WTC11 (cell line): Measurements from ENCODE around the gene BCL2L1. TPM values are rescaled to one million over a fixed set of nuclear protein-coding genes. Genes with fewer than 3 reads are reported as not detected.

Experiments used
- ATAC-seq: fragments of 200-7000 bp; cut with Tn5 transposase; 2 replicates; pipeline ENCODE4 v1.10.0; 2021; ENCODE audit warnings: mild to moderate bottlenecking, moderate library complexity
- CTCF ChIA-PET: fragments of 300-600 bp; sonication (Branson Sonifier 250); formaldehyde crosslinking; loops from one replicate; lab custom pipeline; 2021; ENCODE audit warnings: antibody characterized with exemption; lab: Charles Lee
- POLR2A ChIA-PET: fragments of 350-600 bp; sonication (Branson Sonifier 250); formaldehyde crosslinking; loops from one replicate; lab custom pipeline; 2021; ENCODE audit warnings: antibody characterized with exemption; lab: Charles Lee
- DNase-seq: peaks from one replicate; pipeline ENCODE4 v3.0.0; 2021; ENCODE audit warnings: low spot score
- H3K27ac Mint-ChIP-seq: 2 replicates; pipeline ENCODE4 v1.8.0; 2021; ENCODE audit warnings: mixed read lengths
- H3K27me3 Mint-ChIP-seq: 2 replicates; pipeline ENCODE4 v1.8.0; 2021; ENCODE audit warnings: low read depth, mild to moderate bottlenecking, moderate library complexity, mixed read lengths
- H3K36me3 Mint-ChIP-seq: 2 replicates; pipeline ENCODE4 v1.8.0; 2021; ENCODE audit warnings: mixed read lengths
- H3K4me1 Mint-ChIP-seq: 2 replicates; pipeline ENCODE4 v1.8.0; 2022; ENCODE audit warnings: mixed read lengths
- H3K4me3 Mint-ChIP-seq: 2 replicates; pipeline ENCODE4 v1.8.0; 2021; ENCODE audit warnings: mild to moderate bottlenecking, moderate library complexity, mixed read lengths
- H3K9me3 Mint-ChIP-seq: 2 replicates; pipeline ENCODE4 v1.8.0; 2021; ENCODE audit warnings: mixed read lengths
- CBFB ChIP-seq: sonication (generic); formaldehyde crosslinking; IDR thresholded peaks from 2 replicates; pipeline ENCODE4 v1.8.1; 2022; ENCODE audit warnings: mild to moderate bottlenecking, low read depth, missing genetic modification reagents
- FOXK1 ChIP-seq: sonication (generic); formaldehyde crosslinking; IDR thresholded peaks from 2 replicates; pipeline ENCODE4 v1.8.0; 2022; ENCODE audit warnings: mild to moderate bottlenecking, moderate library complexity, missing genetic modification reagents
- OVOL2 ChIP-seq: fragments of 250-450 bp; sonication (Bioruptor Pico); IDR thresholded peaks from 2 replicates; pipeline ENCODE4 v1.9.0; 2021; ENCODE audit warnings: mild to moderate bottlenecking, borderline replicate concordance
- RORB ChIP-seq: fragments of 250-450 bp; sonication (Bioruptor Pico); IDR thresholded peaks from 2 replicates; pipeline ENCODE4 v1.9.0; 2021; ENCODE audit warnings: mild to moderate bottlenecking
- SP1 ChIP-seq: sonication (generic); formaldehyde crosslinking; conservative IDR thresholded peaks from 2 replicates; pipeline ENCODE4 v1.8.1; 2022; ENCODE audit warnings: missing genetic modification reagents
- TEAD4 ChIP-seq: sonication (generic); formaldehyde crosslinking; IDR thresholded peaks from 2 replicates; pipeline ENCODE4 v1.8.0; 2022; ENCODE audit warnings: mild to moderate bottlenecking, missing genetic modification reagents
- ZNF396 ChIP-seq: fragments of 250-450 bp; sonication (Bioruptor Pico); IDR thresholded peaks from 2 replicates; pipeline ENCODE4 v1.8.0; 2021; ENCODE audit warnings: mild to moderate bottlenecking, moderate library complexity, borderline replicate concordance
- ZNF423 ChIP-seq: fragments of 250-450 bp; sonication (Bioruptor Pico); IDR thresholded peaks from 2 replicates; pipeline ENCODE4 v2.1.2; 2022; ENCODE audit warnings: mild to moderate bottlenecking, moderate library complexity
- total RNA-seq: library from RNA; stranded (reverse); gene quantifications from 3 replicates; pipeline ENCODE4 v1.2.3, GENCODE V29; 2021
- TF ChIP-seq, protein P1 (sequence below): sonication (generic); formaldehyde crosslinking; IDR thresholded peaks from 2 replicates; pipeline ENCODE4 v1.8.0; 2022; ENCODE audit warnings: missing genetic modification reagents
- TF ChIP-seq, protein P2 (sequence below): sonication (generic); formaldehyde crosslinking; IDR thresholded peaks from 2 replicates; pipeline ENCODE4 v1.8.1; 2023; ENCODE audit warnings: mild to moderate bottlenecking, missing genetic modification reagents, borderline replicate concordance
- TF ChIP-seq, protein P3 (sequence below): fragments of 200-600 bp; IDR thresholded peaks from 2 replicates; pipeline ENCODE4 v1.8.0; 2022; ENCODE audit warnings: antibody characterized with exemption
- TF ChIP-seq, protein P4 (sequence below): sonication (generic); formaldehyde crosslinking; IDR thresholded peaks from 2 replicates; pipeline ENCODE4 v1.8.0; 2023; ENCODE audit warnings: missing genetic modification reagents, mild to moderate bottlenecking, borderline replicate concordance
- TF ChIP-seq, protein P5 (sequence below): fragments of 250-450 bp; sonication (Bioruptor Pico); IDR thresholded peaks from 2 replicates; pipeline ENCODE4 v1.9.0; 2021; ENCODE audit warnings: mild to moderate bottlenecking
- TF ChIP-seq, protein P6 (sequence below): fragments of 250-450 bp; sonication (Bioruptor Pico); IDR thresholded peaks from 2 replicates; pipeline ENCODE4 v2.1.2; 2022; ENCODE audit warnings: mild to moderate bottlenecking, moderate library complexity
- TF ChIP-seq, protein P7 (sequence below): sonication (generic); formaldehyde crosslinking; IDR thresholded peaks from 2 replicates; pipeline ENCODE4 v1.8.1; 2022; ENCODE audit warnings: mild to moderate bottlenecking, missing genetic modification reagents, moderate library complexity, borderline replicate concordance

BCL2L1 gene
- total RNA-seq, 1 experiment from 2014 or later = 62.0 TPM

DNA sequence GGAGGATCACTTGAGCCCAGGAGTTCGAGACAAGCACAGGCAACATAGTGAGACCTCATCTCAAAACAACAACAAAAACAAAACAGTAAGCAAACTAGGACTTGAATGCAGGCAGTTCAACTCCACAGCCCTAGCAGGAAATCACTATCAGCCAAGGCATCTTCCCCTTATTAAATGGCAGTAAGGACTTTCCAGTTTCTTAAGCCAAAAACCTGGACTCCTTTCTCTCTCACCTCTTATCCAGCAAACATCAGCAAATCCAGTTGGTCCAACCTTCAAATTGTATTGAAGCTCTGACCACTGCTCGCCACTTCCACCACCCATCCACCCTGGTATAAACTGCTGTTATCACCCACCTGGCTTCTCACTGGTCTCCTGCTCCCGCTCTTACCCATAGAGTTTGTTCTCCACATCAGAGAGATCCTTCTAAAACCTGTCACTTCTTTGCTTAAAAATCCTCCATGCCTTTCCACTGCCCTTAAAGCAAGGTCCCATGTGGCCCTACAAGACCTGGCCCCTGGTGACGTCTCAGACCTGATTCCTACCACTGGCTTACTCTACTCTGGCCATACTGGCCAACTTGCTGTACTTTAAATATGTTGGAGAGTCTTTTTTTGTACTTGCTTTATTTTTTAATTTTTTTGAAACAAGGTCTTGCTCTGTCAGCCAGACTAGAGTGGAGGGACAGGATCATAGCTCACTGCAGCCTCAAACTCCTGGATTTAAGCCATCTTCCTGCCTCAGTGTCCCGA is 27.6 kb downstream of the BCL2L1 start (continued):
- TF ChIP-seq, protein P1, sequence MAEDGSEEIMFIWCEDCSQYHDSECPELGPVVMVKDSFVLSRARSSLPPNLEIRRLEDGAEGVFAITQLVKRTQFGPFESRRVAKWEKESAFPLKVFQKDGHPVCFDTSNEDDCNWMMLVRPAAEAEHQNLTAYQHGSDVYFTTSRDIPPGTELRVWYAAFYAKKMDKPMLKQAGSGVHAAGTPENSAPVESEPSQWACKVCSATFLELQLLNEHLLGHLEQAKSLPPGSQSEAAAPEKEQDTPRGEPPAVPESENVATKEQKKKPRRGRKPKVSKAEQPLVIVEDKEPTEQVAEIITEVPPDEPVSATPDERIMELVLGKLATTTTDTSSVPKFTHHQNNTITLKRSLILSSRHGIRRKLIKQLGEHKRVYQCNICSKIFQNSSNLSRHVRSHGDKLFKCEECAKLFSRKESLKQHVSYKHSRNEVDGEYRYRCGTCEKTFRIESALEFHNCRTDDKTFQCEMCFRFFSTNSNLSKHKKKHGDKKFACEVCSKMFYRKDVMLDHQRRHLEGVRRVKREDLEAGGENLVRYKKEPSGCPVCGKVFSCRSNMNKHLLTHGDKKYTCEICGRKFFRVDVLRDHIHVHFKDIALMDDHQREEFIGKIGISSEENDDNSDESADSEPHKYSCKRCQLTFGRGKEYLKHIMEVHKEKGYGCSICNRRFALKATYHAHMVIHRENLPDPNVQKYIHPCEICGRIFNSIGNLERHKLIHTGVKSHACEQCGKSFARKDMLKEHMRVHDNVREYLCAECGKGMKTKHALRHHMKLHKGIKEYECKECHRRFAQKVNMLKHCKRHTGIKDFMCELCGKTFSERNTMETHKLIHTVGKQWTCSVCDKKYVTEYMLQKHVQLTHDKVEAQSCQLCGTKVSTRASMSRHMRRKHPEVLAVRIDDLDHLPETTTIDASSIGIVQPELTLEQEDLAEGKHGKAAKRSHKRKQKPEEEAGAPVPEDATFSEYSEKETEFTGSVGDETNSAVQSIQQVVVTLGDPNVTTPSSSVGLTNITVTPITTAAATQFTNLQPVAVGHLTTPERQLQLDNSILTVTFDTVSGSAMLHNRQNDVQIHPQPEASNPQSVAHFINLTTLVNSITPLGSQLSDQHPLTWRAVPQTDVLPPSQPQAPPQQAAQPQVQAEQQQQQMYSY (CRISPR knock-in tag) = no peak
- TF ChIP-seq, protein P2, sequence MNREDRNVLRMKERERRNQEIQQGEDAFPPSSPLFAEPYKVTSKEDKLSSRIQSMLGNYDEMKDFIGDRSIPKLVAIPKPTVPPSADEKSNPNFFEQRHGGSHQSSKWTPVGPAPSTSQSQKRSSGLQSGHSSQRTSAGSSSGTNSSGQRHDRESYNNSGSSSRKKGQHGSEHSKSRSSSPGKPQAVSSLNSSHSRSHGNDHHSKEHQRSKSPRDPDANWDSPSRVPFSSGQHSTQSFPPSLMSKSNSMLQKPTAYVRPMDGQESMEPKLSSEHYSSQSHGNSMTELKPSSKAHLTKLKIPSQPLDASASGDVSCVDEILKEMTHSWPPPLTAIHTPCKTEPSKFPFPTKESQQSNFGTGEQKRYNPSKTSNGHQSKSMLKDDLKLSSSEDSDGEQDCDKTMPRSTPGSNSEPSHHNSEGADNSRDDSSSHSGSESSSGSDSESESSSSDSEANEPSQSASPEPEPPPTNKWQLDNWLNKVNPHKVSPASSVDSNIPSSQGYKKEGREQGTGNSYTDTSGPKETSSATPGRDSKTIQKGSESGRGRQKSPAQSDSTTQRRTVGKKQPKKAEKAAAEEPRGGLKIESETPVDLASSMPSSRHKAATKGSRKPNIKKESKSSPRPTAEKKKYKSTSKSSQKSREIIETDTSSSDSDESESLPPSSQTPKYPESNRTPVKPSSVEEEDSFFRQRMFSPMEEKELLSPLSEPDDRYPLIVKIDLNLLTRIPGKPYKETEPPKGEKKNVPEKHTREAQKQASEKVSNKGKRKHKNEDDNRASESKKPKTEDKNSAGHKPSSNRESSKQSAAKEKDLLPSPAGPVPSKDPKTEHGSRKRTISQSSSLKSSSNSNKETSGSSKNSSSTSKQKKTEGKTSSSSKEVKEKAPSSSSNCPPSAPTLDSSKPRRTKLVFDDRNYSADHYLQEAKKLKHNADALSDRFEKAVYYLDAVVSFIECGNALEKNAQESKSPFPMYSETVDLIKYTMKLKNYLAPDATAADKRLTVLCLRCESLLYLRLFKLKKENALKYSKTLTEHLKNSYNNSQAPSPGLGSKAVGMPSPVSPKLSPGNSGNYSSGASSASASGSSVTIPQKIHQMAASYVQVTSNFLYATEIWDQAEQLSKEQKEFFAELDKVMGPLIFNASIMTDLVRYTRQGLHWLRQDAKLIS (CRISPR knock-in tag) = no peak
- TF ChIP-seq CBFB (CRISPR knock-in tag) (no peak), FOXK1 (CRISPR knock-in tag) (no peak), RORB (CRISPR knock-in tag) (no peak), TEAD4 (CRISPR knock-in tag) (no peak), ZNF396 (CRISPR knock-in tag) (no peak)
- TF ChIP-seq, all 79 proteins: peak for 0

DNA sequence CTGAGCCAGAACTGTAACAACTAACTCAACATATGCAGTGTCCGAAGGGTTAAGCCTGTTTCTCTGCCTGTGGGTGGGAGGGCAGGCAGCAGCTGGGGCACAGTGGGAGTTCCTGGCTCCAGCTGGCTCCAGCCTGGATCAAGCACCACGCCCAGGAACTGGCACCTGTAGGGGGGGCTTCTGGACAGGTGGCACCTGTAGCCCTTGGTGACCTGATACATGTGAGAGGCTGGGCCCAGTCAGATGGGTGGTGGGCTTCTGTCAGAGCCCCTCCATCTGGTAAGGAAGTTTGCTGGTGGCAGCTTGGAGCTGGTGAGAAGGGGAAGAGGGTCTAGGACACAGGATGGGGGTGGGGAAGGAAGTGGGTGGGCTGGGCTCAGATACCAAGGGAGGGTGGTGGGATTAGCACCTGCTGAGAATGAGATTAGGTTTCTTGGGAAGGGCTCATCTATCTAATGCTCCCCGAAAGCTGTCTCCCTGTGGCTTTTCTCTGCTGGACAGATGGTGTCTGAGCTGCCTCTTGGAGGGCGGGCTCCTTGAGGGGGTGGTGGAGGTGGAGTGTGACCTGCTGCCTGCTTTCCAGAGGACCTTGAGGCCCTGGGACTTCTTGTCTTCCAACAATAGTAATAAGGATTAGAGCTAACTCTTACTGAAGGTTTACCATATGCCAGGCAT is 28.5 kb downstream of the BCL2L1 start:
- Mint-ChIP-seq H3K4me1 (peaks cover 52% of the 10 kb centered on the region), H3K27ac (peak overlapping the region; percentile 50), H3K27me3 (no peaks in the 10 kb centered on the region), H3K36me3 (peaks cover 11% of the 10 kb centered on the region; the same call in 1 of the 2 replicates), H3K9me3 (no peaks in the 10 kb centered on the region), H3K4me3 (no peak overlapping the region)
- CTCF ChIA-PET = interaction anchor here (0.6 to 6.4 kb wide), 11 partner anchors 8 to 132 kb away, joined by 3 to 61 read pairs (median 6); partner anchors contain the start of gene BCL2L1
- POLR2A ChIA-PET = interaction anchor here (0.7 to 0.9 kb wide), 3 partner anchors 10 to 31 kb away, joined by 3 to 6 read pairs (median 4); no protein-coding TSS in a partner anchor
- DNase-seq (peak; percentile 29), ATAC-seq (peak; percentile 52)
- TF ChIP-seq, protein P3, sequence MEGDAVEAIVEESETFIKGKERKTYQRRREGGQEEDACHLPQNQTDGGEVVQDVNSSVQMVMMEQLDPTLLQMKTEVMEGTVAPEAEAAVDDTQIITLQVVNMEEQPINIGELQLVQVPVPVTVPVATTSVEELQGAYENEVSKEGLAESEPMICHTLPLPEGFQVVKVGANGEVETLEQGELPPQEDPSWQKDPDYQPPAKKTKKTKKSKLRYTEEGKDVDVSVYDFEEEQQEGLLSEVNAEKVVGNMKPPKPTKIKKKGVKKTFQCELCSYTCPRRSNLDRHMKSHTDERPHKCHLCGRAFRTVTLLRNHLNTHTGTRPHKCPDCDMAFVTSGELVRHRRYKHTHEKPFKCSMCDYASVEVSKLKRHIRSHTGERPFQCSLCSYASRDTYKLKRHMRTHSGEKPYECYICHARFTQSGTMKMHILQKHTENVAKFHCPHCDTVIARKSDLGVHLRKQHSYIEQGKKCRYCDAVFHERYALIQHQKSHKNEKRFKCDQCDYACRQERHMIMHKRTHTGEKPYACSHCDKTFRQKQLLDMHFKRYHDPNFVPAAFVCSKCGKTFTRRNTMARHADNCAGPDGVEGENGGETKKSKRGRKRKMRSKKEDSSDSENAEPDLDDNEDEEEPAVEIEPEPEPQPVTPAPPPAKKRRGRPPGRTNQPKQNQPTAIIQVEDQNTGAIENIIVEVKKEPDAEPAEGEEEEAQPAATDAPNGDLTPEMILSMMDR = no peak
- TF ChIP-seq ZNF423 (CRISPR knock-in tag) (peak; percentile 95), SP1 (CRISPR knock-in tag) (0 out of 2 replicates have a peak, but pooled peaks have one; percentile 22), OVOL2 (CRISPR knock-in tag) (no peak)
- TF ChIP-seq, protein P4, sequence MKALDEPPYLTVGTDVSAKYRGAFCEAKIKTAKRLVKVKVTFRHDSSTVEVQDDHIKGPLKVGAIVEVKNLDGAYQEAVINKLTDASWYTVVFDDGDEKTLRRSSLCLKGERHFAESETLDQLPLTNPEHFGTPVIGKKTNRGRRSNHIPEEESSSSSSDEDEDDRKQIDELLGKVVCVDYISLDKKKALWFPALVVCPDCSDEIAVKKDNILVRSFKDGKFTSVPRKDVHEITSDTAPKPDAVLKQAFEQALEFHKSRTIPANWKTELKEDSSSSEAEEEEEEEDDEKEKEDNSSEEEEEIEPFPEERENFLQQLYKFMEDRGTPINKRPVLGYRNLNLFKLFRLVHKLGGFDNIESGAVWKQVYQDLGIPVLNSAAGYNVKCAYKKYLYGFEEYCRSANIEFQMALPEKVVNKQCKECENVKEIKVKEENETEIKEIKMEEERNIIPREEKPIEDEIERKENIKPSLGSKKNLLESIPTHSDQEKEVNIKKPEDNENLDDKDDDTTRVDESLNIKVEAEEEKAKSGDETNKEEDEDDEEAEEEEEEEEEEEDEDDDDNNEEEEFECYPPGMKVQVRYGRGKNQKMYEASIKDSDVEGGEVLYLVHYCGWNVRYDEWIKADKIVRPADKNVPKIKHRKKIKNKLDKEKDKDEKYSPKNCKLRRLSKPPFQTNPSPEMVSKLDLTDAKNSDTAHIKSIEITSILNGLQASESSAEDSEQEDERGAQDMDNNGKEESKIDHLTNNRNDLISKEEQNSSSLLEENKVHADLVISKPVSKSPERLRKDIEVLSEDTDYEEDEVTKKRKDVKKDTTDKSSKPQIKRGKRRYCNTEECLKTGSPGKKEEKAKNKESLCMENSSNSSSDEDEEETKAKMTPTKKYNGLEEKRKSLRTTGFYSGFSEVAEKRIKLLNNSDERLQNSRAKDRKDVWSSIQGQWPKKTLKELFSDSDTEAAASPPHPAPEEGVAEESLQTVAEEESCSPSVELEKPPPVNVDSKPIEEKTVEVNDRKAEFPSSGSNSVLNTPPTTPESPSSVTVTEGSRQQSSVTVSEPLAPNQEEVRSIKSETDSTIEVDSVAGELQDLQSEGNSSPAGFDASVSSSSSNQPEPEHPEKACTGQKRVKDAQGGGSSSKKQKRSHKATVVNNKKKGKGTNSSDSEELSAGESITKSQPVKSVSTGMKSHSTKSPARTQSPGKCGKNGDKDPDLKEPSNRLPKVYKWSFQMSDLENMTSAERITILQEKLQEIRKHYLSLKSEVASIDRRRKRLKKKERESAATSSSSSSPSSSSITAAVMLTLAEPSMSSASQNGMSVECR (CRISPR knock-in tag) = no peak
- TF ChIP-seq, protein P5, sequence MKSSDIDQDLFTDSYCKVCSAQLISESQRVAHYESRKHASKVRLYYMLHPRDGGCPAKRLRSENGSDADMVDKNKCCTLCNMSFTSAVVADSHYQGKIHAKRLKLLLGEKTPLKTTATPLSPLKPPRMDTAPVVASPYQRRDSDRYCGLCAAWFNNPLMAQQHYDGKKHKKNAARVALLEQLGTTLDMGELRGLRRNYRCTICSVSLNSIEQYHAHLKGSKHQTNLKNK = no peak
- TF ChIP-seq, protein P6, sequence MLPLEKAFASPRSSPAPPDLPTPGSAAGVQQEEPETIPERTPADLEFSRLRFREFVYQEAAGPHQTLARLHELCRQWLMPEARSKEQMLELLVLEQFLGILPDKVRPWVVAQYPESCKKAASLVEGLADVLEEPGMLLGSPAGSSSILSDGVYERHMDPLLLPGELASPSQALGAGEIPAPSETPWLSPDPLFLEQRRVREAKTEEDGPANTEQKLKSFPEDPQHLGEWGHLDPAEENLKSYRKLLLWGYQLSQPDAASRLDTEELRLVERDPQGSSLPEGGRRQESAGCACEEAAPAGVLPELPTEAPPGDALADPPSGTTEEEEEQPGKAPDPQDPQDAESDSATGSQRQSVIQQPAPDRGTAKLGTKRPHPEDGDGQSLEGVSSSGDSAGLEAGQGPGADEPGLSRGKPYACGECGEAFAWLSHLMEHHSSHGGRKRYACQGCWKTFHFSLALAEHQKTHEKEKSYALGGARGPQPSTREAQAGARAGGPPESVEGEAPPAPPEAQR (CRISPR knock-in tag) = no peak
- TF ChIP-seq, protein P7, sequence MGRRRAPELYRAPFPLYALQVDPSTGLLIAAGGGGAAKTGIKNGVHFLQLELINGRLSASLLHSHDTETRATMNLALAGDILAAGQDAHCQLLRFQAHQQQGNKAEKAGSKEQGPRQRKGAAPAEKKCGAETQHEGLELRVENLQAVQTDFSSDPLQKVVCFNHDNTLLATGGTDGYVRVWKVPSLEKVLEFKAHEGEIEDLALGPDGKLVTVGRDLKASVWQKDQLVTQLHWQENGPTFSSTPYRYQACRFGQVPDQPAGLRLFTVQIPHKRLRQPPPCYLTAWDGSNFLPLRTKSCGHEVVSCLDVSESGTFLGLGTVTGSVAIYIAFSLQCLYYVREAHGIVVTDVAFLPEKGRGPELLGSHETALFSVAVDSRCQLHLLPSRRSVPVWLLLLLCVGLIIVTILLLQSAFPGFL (CRISPR knock-in tag) = no peak
